WTC11 (cell line): Measurements from ENCODE around the gene LCT. TPM values are rescaled to one million over a fixed set of nuclear protein-coding genes. Genes with fewer than 3 reads are reported as not detected.

ENCODE experiments used
- ATAC-seq: fragments of 200-7000 bp; cut with Tn5 transposase; 2 replicates; pipeline ENCODE4 v1.10.0; 2021; ENCODE audit warnings: mild to moderate bottlenecking, moderate library complexity
- CTCF ChIA-PET: fragments of 300-600 bp; sonication (Branson Sonifier 250); formaldehyde crosslinking; loops from one replicate; lab custom pipeline; 2021; ENCODE audit warnings: antibody characterized with exemption; lab: Charles Lee
- POLR2A ChIA-PET: fragments of 350-600 bp; sonication (Branson Sonifier 250); formaldehyde crosslinking; loops from one replicate; lab custom pipeline; 2021; ENCODE audit warnings: antibody characterized with exemption; lab: Charles Lee
- DNase-seq: peaks from one replicate; pipeline ENCODE4 v3.0.0; 2021; ENCODE audit warnings: low spot score
- H3K27ac Mint-ChIP-seq: 2 replicates; pipeline ENCODE4 v1.8.0; 2021; ENCODE audit warnings: mixed read lengths
- H3K27me3 Mint-ChIP-seq: 2 replicates; pipeline ENCODE4 v1.8.0; 2021; ENCODE audit warnings: low read depth, mild to moderate bottlenecking, moderate library complexity, mixed read lengths
- H3K36me3 Mint-ChIP-seq: 2 replicates; pipeline ENCODE4 v1.8.0; 2021; ENCODE audit warnings: mixed read lengths
- H3K4me1 Mint-ChIP-seq: 2 replicates; pipeline ENCODE4 v1.8.0; 2022; ENCODE audit warnings: mixed read lengths
- H3K4me3 Mint-ChIP-seq: 2 replicates; pipeline ENCODE4 v1.8.0; 2021; ENCODE audit warnings: mild to moderate bottlenecking, moderate library complexity, mixed read lengths
- H3K9me3 Mint-ChIP-seq: 2 replicates; pipeline ENCODE4 v1.8.0; 2021; ENCODE audit warnings: mixed read lengths
- ATF2 ChIP-seq: sonication (generic); formaldehyde crosslinking; IDR thresholded peaks from 2 replicates; pipeline ENCODE4 v1.8.1; 2022; ENCODE audit warnings: low read depth, missing genetic modification reagents, borderline replicate concordance
- GRHL2 ChIP-seq: fragments of 250-450 bp; sonication (Bioruptor Pico); IDR thresholded peaks from 2 replicates; pipeline ENCODE4 v1.8.0; 2022; ENCODE audit warnings: mild to moderate bottlenecking, moderate library complexity; ENCODE audit not compliant: insufficient replicate concordance, severe bottlenecking
- GTF2I ChIP-seq: fragments of 250-450 bp; sonication (Bioruptor Pico); conservative IDR thresholded peaks from 2 replicates; pipeline ENCODE4 v1.4.0; 2021; ENCODE audit warnings: mild to moderate bottlenecking
- HMGA2 ChIP-seq: fragments of 250-450 bp; sonication (Bioruptor Pico); IDR thresholded peaks from 2 replicates; pipeline ENCODE4 v1.4.0; 2021; ENCODE audit warnings: mild to moderate bottlenecking, moderate library complexity
- IRF1 ChIP-seq: sonication (generic); formaldehyde crosslinking; IDR thresholded peaks from 2 replicates; pipeline ENCODE4 v1.8.0; 2023; ENCODE audit warnings: missing genetic modification reagents
- JAZF1 ChIP-seq: fragments of 250-450 bp; sonication (Bioruptor Pico); IDR thresholded peaks from 2 replicates; pipeline ENCODE4 v1.9.0; 2021; ENCODE audit warnings: moderate library complexity, mild to moderate bottlenecking, inconsistent platforms
- KAT7 ChIP-seq: sonication (generic); formaldehyde crosslinking; IDR thresholded peaks from 2 replicates; pipeline ENCODE4 v1.8.1; 2023; ENCODE audit warnings: missing genetic modification reagents, mild to moderate bottlenecking, borderline replicate concordance
- NFYB ChIP-seq: sonication (generic); formaldehyde crosslinking; conservative IDR thresholded peaks from 2 replicates; pipeline ENCODE4 v1.8.0; 2022; ENCODE audit warnings: low read depth, missing genetic modification reagents
- NR2C2 ChIP-seq: sonication (generic); formaldehyde crosslinking; IDR thresholded peaks from 2 replicates; pipeline ENCODE4 v1.8.0; 2022; ENCODE audit warnings: mild to moderate bottlenecking, missing genetic modification reagents
- SMAD3 ChIP-seq: sonication (generic); formaldehyde crosslinking; IDR thresholded peaks from 2 replicates; pipeline ENCODE4 v1.8.0; 2022; ENCODE audit warnings: missing genetic modification reagents, mild to moderate bottlenecking, borderline replicate concordance
- SMAD4 ChIP-seq: sonication (generic); formaldehyde crosslinking; IDR thresholded peaks from 2 replicates; pipeline ENCODE4 v1.8.0; 2022; ENCODE audit warnings: mild to moderate bottlenecking, missing genetic modification reagents
- SP1 ChIP-seq: sonication (generic); formaldehyde crosslinking; conservative IDR thresholded peaks from 2 replicates; pipeline ENCODE4 v1.8.1; 2022; ENCODE audit warnings: missing genetic modification reagents
- ZBTB43 ChIP-seq: sonication (generic); formaldehyde crosslinking; IDR thresholded peaks from 2 replicates; pipeline ENCODE4 v1.8.1; 2023; ENCODE audit warnings: mild to moderate bottlenecking, missing genetic modification reagents
- ZNF232 ChIP-seq: sonication (generic); formaldehyde crosslinking; IDR thresholded peaks from 2 replicates; pipeline ENCODE4 v1.8.0; 2022; ENCODE audit warnings: mild to moderate bottlenecking, missing genetic modification reagents
- ZNF396 ChIP-seq: fragments of 250-450 bp; sonication (Bioruptor Pico); IDR thresholded peaks from 2 replicates; pipeline ENCODE4 v1.8.0; 2021; ENCODE audit warnings: mild to moderate bottlenecking, moderate library complexity, borderline replicate concordance
- ZNF532 ChIP-seq: fragments of 250-450 bp; sonication (Bioruptor Pico); IDR thresholded peaks from 2 replicates; pipeline ENCODE4 v1.9.0; 2021; ENCODE audit warnings: mild to moderate bottlenecking, borderline replicate concordance
- total RNA-seq: library from RNA; stranded (reverse); gene quantifications from 3 replicates; pipeline ENCODE4 v1.2.3, GENCODE V29; 2021
- TF ChIP-seq, protein P1 (sequence below): sonication (generic); formaldehyde crosslinking; IDR thresholded peaks from 2 replicates; pipeline ENCODE4 v1.8.1; 2023; ENCODE audit warnings: mild to moderate bottlenecking, missing genetic modification reagents, borderline replicate concordance
- TF ChIP-seq, protein P2 (sequence below): sonication (generic); formaldehyde crosslinking; IDR thresholded peaks from 2 replicates; pipeline ENCODE4 v1.8.0; 2022; ENCODE audit warnings: mild to moderate bottlenecking, missing genetic modification reagents

Gene LCT
- total RNA-seq, 1 experiment from 2014 or later: 0.02 TPM

- no peaks in the 10 kb centered on the region for H3K36me3 Mint-ChIP-seq
- CTCF ChIA-PET: interaction anchor here (1.6 to 2.0 kb wide), 2 partner anchors 13 to 30 kb away, joined by 8 to 9 read pairs; no protein-coding TSS in a partner anchor
- TF ChIP-seq, protein P1, sequence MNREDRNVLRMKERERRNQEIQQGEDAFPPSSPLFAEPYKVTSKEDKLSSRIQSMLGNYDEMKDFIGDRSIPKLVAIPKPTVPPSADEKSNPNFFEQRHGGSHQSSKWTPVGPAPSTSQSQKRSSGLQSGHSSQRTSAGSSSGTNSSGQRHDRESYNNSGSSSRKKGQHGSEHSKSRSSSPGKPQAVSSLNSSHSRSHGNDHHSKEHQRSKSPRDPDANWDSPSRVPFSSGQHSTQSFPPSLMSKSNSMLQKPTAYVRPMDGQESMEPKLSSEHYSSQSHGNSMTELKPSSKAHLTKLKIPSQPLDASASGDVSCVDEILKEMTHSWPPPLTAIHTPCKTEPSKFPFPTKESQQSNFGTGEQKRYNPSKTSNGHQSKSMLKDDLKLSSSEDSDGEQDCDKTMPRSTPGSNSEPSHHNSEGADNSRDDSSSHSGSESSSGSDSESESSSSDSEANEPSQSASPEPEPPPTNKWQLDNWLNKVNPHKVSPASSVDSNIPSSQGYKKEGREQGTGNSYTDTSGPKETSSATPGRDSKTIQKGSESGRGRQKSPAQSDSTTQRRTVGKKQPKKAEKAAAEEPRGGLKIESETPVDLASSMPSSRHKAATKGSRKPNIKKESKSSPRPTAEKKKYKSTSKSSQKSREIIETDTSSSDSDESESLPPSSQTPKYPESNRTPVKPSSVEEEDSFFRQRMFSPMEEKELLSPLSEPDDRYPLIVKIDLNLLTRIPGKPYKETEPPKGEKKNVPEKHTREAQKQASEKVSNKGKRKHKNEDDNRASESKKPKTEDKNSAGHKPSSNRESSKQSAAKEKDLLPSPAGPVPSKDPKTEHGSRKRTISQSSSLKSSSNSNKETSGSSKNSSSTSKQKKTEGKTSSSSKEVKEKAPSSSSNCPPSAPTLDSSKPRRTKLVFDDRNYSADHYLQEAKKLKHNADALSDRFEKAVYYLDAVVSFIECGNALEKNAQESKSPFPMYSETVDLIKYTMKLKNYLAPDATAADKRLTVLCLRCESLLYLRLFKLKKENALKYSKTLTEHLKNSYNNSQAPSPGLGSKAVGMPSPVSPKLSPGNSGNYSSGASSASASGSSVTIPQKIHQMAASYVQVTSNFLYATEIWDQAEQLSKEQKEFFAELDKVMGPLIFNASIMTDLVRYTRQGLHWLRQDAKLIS (CRISPR knock-in tag): no peak
- TF ChIP-seq IRF1 (CRISPR knock-in tag): no peak
- TF ChIP-seq, protein P2, sequence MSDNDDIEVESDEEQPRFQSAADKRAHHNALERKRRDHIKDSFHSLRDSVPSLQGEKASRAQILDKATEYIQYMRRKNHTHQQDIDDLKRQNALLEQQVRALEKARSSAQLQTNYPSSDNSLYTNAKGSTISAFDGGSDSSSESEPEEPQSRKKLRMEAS: no peak
- TF ChIP-seq ZNF396 (CRISPR knock-in tag): no peak
- no peak for TF ChIP-seq GRHL2 (CRISPR knock-in tag)
- TF ChIP-seq ZBTB43: no peak
- TF ChIP-seq KAT7: no peak
- no peak for TF ChIP-seq JAZF1
- no peak for TF ChIP-seq GTF2I
- TF ChIP-seq SMAD4 (CRISPR knock-in tag): no peak
- TF ChIP-seq ZNF232 (CRISPR knock-in tag): no peak
- TF ChIP-seq ZNF532 (CRISPR knock-in tag): no peak
- TF ChIP-seq ATF2 (CRISPR knock-in tag): no peak
- no peak for TF ChIP-seq SP1 (CRISPR knock-in tag)
- no peak for TF ChIP-seq NR2C2 (CRISPR knock-in tag)
- no peak for TF ChIP-seq HMGA2 (CRISPR knock-in tag)
- no peak for TF ChIP-seq SMAD3 (CRISPR knock-in tag)
- no peak for TF ChIP-seq NFYB (CRISPR knock-in tag)
- POLR2A ChIA-PET: no interaction called here
- no peak overlapping the region for H3K4me3 Mint-ChIP-seq
- DNase-seq (no peak), ATAC-seq (no peak)
- H3K27me3 Mint-ChIP-seq: no peaks in the 10 kb centered on the region
- H3K27ac Mint-ChIP-seq: no peak overlapping the region
- peaks cover 3% of the 10 kb centered on the region for H3K9me3 Mint-ChIP-seq
- H3K4me1 Mint-ChIP-seq: peaks cover 21% of the 10 kb centered on the region
Observed at GRCh38 chr2:135740206-135740605, 96.8 kb downstream of the LCT start.

Other genes starting within 250 kb of the LCT start
- 64.3 to 73.9 TPM (median 68.1 TPM) in 3 replicates for gene UBXN4, start 95.3 kb downstream of the LCT start, total RNA-seq
- 87.0 to 107 TPM (median 88.1 TPM) in 3 replicates for gene MCM6, start 39.3 kb upstream of the LCT start, total RNA-seq
- gene DARS1, start 148.4 kb upstream of the LCT start, total RNA-seq: 80.9 to 95.5 TPM (median 91.7 TPM) in 3 replicates